ENCODE data around the gene SLC24A3.

SLC24A3 gene

GRCh38 chr20:19193349-19193748 lies 19.1 kb upstream of the SLC24A3 start:
- H3K9ac ChIP-seq (ENCODE audit: low read depth, low read length, poor library complexity, severe bottlenecking) = no peak overlapping the region
- H3K27me3 ChIP-seq (ENCODE audit: insufficient read depth, low read length, poor library complexity, severe bottlenecking) = peaks cover 5% of the 10 kb centered on the region
- TF ChIP-seq EZH2phosphoT487 (IDR thresholded peaks at IDR 0.05; ENCODE audit: borderline replicate concordance) (no peak), CTCF (conservative IDR thresholded peaks at IDR 0.05; ENCODE audit: low read length) (no peak)
- H3K9me3 ChIP-seq (ENCODE audit: insufficient read depth, low read depth, low read length) = no peaks in the 10 kb centered on the region
- H3F3A ChIP-seq (ENCODE audit: low read depth) = no peaks in the 10 kb centered on the region
- no peaks in the 10 kb centered on the region for H3K79me2 ChIP-seq (ENCODE audit: insufficient read depth, low read length)
- no peaks in the 10 kb centered on the region for H3K9me2 ChIP-seq (replicated peaks; ENCODE audit: low read depth, low read length)
- no peaks in the 10 kb centered on the region for H3K4me1 ChIP-seq (ENCODE audit: insufficient read depth, low read length, poor library complexity, severe bottlenecking)
- no peak overlapping the region for H2AFZ ChIP-seq (ENCODE audit: low read length)
- H3K36me3 ChIP-seq (ENCODE audit: insufficient read depth, low read length) = no peaks in the 10 kb centered on the region
- no peak overlapping the region for H3K4me2 ChIP-seq (ENCODE audit: low read depth, low read length, poor library complexity, severe bottlenecking)
- no peaks in the 10 kb centered on the region for H4K20me1 ChIP-seq (ENCODE audit: insufficient read depth, low read length, poor library complexity, severe bottlenecking)
- no peak overlapping the region for H3K4me3 ChIP-seq (ENCODE audit: low read length, poor library complexity, severe bottlenecking)

- no peaks in the 10 kb centered on the region for H3K27me3 ChIP-seq (ENCODE audit: insufficient read depth, low read length, poor library complexity, severe bottlenecking)
- no peaks in the 10 kb centered on the region for H3K36me3 ChIP-seq (ENCODE audit: insufficient read depth, low read length)
- TF ChIP-seq EZH2phosphoT487 (IDR thresholded peaks at IDR 0.05; ENCODE audit: borderline replicate concordance) = no peak
- peak; percentile 99 for TF ChIP-seq CTCF (conservative IDR thresholded peaks at IDR 0.05; ENCODE audit: low read length)
- H3K79me2 ChIP-seq (ENCODE audit: insufficient read depth, low read length) = no peaks in the 10 kb centered on the region
- no peaks in the 10 kb centered on the region for H3F3A ChIP-seq (ENCODE audit: low read depth)
- H4K20me1 ChIP-seq (ENCODE audit: insufficient read depth, low read length, poor library complexity, severe bottlenecking) = no peaks in the 10 kb centered on the region
- H3K9ac ChIP-seq (ENCODE audit: low read depth, low read length, poor library complexity, severe bottlenecking) = no peak overlapping the region
- no peak overlapping the region for H2AFZ ChIP-seq (ENCODE audit: low read length)
- no peaks in the 10 kb centered on the region for H3K9me3 ChIP-seq (ENCODE audit: insufficient read depth, low read depth, low read length)
- no peaks in the 10 kb centered on the region for H3K9me2 ChIP-seq (replicated peaks; ENCODE audit: low read depth, low read length)
- H3K4me1 ChIP-seq (ENCODE audit: insufficient read depth, low read length, poor library complexity, severe bottlenecking) = peaks cover 8% of the 10 kb centered on the region
- no peak overlapping the region for H3K4me2 ChIP-seq (ENCODE audit: low read depth, low read length, poor library complexity, severe bottlenecking)
- no peak overlapping the region for H3K4me3 ChIP-seq (ENCODE audit: low read length, poor library complexity, severe bottlenecking)
Measured at GRCh38 chr20:19205981-19206396, 6.5 kb upstream of the SLC24A3 start.

GRCh38 chr20:19207541-19207940 lies 4.9 kb upstream of the SLC24A3 start:
- no peak overlapping the region for H3K9ac ChIP-seq (ENCODE audit: low read depth, low read length, poor library complexity, severe bottlenecking)
- no peaks in the 10 kb centered on the region for H3K36me3 ChIP-seq (ENCODE audit: insufficient read depth, low read length)
- TF ChIP-seq CTCF (conservative IDR thresholded peaks at IDR 0.05; ENCODE audit: low read length) (no peak), EZH2phosphoT487 (IDR thresholded peaks at IDR 0.05; ENCODE audit: borderline replicate concordance) (no peak)
- peaks cover 11% of the 10 kb centered on the region for H3K4me1 ChIP-seq (ENCODE audit: insufficient read depth, low read length, poor library complexity, severe bottlenecking)
- H3K4me3 ChIP-seq (ENCODE audit: low read length, poor library complexity, severe bottlenecking) = no peak overlapping the region
- no peaks in the 10 kb centered on the region for H4K20me1 ChIP-seq (ENCODE audit: insufficient read depth, low read length, poor library complexity, severe bottlenecking)
- H3K79me2 ChIP-seq (ENCODE audit: insufficient read depth, low read length) = no peaks in the 10 kb centered on the region
- H2AFZ ChIP-seq (ENCODE audit: low read length) = 0 out of 2 replicates have a peak overlapping the region, but pooled peaks have one; percentile 42
- H3K27me3 ChIP-seq (ENCODE audit: insufficient read depth, low read length, poor library complexity, severe bottlenecking) = no peaks in the 10 kb centered on the region
- no peaks in the 10 kb centered on the region for H3K9me3 ChIP-seq (ENCODE audit: insufficient read depth, low read depth, low read length)
- H3K4me2 ChIP-seq (ENCODE audit: low read depth, low read length, poor library complexity, severe bottlenecking) = no peak overlapping the region
- H3K9me2 ChIP-seq (replicated peaks; ENCODE audit: low read depth, low read length) = no peaks in the 10 kb centered on the region
- no peaks in the 10 kb centered on the region for H3F3A ChIP-seq (ENCODE audit: low read depth)
